GM21526 (cell line): ENCODE results near the gene RNASE13.

Experiments used
- ATAC-seq: cut with Tn5 transposase; IDR thresholded peaks from one replicate; pipeline ENCODE4 v1.9.1; 2021; ENCODE audit warnings: moderate library complexity; ENCODE audit not compliant: unreplicated experiment, low FRiP score

Gene RNASE13

GRCh38 chr14:21034707-21035106 lies at the start of gene RNASE13:
Gene RNASE13 (minus strand): TSS chr14:21034807. CDS start chr14:21034288, 519 bp downstream.
- ATAC-seq, result no peak

- no peak for ATAC-seq
Observed at GRCh38 chr14:21084396-21084795, 49.8 kb upstream of the RNASE13 start.

DNA sequence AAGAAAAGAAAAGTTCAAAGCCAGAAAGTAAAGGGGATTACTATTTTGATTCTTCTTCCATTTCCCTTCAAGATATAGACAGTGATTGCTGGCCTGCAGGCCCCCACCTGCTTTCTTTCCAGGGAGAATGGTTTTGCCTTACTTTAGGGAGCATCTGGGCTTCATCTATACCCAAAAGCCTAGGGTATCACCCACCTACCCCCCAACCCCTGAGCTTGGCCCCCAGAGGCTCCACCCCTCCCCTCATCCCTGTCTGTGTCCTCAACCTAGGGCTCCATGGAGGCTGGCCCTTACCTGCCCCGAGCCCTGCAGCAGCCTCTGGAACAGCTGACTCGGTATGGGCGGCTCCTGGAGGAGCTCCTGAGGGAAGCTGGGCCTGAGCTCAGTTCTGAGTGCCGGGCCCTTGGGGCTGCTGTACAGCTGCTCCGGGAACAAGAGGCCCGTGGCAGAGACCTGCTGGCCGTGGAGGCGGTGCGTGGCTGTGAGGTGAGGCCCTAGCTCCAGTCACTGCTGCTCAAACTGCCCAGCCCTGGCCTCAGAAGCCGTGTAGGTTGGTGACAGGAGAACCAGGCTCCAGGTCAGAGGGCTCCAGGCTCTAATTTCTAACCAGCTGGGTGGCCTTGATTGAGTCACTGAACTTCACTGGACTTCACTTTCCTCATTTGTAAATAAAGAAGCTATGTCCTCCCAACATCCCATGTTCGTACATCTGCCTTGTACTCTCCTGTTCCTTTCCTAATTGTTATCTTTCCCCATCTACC lies 49.1 kb upstream of the RNASE13 start:
- no peak for ATAC-seq

DNA sequence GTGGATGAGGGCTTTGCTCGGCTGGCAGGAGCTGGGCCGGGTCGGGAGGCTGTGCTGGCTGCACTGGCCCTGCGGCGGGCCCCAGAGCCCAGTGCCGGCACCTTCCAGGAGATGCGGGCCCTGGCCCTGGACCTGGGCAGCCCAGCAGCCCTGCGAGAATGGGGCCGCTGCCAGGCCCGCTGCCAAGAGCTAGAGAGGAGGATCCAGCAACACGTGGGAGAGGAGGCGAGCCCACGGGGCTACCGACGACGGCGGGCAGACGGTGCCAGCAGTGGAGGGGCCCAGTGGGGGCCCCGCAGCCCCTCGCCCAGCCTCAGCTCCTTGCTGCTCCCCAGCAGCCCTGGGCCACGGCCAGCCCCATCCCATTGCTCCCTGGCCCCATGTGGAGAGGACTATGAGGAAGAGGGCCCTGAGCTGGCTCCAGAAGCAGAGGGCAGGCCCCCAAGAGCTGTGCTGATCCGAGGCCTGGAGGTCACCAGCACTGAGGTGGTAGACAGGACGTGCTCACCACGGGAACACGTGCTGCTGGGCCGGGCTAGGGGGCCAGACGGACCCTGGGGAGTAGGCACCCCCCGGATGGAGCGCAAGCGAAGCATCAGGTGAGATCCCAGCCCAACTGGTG lies 47.0 kb upstream of the RNASE13 start:
- ATAC-seq, result no peak

DNA sequence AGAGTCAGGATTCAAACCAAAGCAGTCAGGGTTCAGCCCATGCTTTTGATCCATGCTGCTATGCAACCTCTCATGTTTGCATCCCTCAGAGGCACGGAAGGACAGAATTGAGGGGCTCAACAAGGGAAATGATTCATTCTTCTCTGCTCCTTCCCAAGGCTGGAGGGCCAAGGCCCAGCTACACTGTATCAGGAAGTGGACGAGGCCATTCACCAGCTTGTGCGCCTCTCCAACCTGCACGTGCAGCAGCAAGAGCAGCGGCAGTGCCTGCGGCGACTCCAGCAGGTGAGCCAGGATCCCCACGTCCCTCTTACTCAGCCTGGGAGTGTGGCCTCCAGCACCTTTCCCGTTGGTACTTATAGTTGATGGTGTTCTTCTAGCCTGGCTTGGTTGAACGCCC lies 44.1 kb upstream of the RNASE13 start:
- ATAC-seq, result no peak

GRCh38 chr14:21078287-21078686 lies 43.7 kb upstream of the RNASE13 start:
- no peak for ATAC-seq

GRCh38 chr14:21077672-21078071 lies 43.1 kb upstream of the RNASE13 start:
- ATAC-seq, result no peak

- ATAC-seq, result no peak
Observed at GRCh38 chr14:21075719-21076437, 41.3 kb upstream of the RNASE13 start.

- no peak for ATAC-seq
Observed at GRCh38 chr14:21074398-21075272, 40.0 kb upstream of the RNASE13 start.

DNA sequence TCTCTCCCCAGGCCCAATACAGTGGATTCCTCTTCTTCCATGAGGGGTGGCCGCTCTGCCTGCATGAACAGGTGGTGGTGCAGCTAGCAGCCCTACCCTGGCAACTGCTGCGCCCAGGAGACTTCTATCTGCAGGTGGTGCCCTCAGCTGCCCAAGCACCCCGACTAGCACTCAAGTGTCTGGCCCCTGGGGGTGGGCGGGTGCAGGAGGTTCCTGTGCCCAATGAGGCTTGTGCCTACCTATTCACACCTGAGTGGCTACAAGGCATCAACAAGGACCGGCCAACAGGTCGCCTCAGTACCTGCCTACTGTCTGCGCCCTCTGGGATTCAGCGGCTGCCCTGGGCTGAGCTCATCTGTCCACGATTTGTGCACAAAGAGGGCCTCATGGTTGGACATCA lies 39.3 kb upstream of the RNASE13 start:
- no peak for ATAC-seq

DNA sequence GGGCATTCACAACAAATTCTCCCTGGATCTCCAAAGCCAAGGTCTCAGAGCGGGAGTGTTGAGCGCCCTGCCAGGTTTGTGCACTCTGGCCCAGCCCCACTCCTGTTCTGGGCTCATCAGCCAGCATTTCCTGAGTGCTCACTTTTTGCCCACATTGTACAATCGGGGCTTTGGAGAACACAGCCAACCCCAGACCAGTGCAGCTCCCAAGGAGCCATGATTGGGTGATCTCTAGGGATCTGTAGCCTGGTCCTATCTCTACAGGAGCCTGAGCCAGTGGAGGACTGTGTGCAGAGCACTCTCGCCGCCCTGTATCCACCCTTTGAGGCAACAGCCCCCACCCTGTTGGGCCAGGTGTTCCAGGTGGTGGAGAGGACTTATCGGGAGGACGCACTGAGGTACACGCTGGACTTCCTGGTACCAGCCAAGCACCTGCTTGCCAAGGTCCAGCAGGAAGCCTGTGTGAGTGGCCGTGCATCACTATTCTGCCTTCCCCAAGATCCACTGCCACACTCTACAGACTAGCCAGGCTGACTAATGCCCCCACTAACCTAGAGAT lies 38.3 kb upstream of the RNASE13 start:
- ATAC-seq, result no peak

- ATAC-seq, result no peak
Observed at GRCh38 chr14:21072031-21072473, 37.4 kb upstream of the RNASE13 start.

DNA sequence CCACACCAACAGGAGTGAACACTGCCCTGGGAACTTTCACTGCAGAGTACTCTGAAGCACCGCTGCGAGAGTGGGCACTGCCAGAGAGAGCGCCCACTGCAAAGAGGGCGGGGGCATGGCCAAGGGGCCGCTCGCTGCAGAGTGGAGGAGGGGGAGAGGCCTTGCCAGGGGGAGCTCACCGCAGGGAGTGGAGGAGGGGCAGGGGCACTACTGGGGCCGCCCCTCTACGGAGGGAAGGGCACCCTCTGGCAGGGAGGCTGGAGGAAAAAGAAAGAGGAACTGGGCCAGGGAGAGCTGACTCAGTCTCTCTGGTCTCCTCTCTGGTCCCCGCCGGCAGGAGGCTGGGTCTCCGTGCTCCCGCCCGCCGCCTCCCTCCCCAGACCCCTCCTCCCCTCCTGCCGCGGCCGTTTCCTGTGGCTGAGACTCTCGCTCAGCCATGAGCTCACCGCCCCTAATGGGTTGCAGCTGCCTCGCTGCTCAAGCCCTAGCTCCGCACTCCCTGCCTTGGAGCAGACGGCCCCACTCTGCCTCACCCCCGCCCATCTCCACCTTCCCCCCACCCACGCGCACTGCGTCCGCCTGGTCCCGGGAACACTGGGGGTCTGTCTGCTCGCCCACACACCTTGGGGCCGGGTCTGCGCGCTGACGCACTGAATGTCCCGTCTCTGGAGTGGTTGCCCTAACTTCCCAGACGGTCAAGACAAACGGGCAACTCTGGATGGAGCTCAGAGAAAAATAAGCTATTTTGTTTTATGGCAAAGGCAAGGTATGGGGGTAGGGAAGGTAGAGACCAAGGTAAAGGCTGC lies 36.8 kb upstream of the RNASE13 start:
- ATAC-seq, result peak; percentile 67

DNA sequence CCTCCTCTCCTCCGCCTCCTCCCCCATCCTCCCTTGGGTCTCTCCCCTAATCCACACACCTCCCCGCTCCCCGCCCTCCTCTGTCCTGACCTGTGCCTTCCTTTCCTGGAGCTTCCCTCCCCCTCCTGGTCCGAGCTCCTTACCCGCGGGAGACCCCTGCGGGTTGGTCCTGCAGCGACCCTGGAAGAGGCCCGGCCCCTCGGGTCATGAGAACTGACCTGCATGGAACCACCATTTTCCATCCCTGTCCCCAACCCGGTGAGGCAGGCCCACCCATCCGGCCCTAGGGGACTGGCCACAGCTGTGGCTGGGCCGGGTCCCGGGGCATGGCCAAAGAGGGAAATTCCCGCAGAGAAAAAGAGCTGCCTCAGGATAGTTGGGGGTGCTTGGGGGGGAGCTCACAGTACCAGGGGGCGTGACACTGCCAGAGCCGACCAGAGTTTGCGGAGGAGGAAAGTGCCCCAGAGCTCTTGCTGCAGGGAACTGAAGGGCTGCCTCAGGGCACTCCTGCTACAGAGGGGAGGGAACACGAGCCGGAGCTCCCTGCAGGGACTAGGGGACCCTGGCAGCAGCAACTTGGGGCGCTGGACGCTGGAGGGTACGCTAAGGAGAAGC lies 36.1 kb upstream of the RNASE13 start:
- no peak for ATAC-seq

DNA sequence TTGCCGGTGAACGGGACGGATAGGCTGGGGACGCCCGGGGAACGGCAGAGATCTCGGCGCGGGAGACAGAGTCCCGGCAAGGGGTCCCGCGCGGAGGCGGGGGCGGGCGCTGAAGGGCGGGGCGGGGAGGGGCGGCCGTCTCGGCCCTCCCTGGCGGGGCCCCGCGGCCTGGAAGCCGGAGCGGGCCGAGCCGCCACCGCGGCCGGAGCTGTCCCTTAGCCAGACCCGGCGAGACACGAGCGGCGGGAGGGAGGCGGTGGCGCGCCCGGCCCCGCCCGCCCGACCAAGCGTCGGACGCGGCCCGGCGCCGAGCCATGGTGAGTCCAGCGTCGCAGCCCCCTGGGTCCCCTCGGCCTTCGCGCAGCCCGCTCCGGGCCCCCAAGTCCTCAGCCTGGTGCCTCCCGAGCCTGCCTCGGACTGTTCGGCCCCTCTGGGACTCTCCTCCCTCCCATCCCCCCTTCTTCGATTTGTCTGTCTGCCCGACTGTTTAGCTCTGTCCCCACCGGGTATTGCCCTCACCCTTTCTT lies 35.5 kb upstream of the RNASE13 start, which contains the start of gene ARHGEF40:
TSS of gene ARHGEF40 (plus strand) at position 222 of the 527 bp plus-strand sequence. CDS start at position 315, 93 bp downstream.
- ATAC-seq, result no peak

DNA sequence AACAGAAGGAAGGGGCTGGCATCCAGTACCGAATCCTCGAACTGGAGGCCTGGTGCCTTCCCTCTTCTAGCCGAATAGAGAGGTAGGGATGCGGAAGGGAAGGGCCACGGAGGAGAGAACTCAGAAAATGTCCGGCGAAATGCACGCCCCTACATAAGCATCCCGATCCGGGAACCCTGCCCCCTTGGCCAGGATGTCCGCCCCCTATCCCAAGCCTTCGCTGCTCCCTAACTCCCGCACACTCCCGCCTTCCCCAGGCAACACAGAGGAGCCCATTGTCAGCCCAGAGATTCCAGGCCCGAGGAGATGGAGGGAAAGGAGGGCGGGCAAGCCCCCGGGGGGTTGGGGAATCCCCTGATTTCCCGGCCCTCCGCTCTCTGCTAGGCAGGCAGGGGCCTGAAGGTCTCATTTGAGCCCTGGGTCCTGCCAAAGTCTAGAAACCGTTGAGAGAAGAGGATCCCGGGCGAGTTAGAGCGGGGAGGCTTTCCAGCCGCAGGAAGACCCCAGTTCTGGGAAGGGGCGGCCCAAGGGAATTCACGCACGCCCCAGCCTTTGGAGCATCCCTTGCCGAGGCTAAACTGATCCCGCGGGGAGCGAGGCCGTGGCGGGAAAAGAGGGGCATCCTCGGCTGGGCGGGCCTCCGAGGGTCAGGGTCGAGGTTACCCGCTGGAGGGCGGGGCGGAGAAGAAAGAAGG lies 34.9 kb upstream of the RNASE13 start:
- ATAC-seq, result no peak

GRCh38 chr14:21068521-21069387 lies 34.1 kb upstream of the RNASE13 start:
- no peak for ATAC-seq
